NCI-H1930 (cell line): ENCODE measurements around the gene IDUA.
A peak's percentile ranks its signal among the peaks of the same experiment; 100 is the strongest.
"Not testable (repeated sequence)": the region's sequence is repeated elsewhere in the genome, so short reads cannot be mapped to it uniquely, and the experiment has no call there.

ENCODE experiments used
- DNase-seq, 2 experiments: peaks; one replicate each; lab custom pipeline; 2025; lab: John Stamatoyannopoulos, UW

The IDUA gene

GRCh38 chr4:967113-968104 lies 19.4 kb upstream of the IDUA start:
- DNase-seq: no peak

DNA sequence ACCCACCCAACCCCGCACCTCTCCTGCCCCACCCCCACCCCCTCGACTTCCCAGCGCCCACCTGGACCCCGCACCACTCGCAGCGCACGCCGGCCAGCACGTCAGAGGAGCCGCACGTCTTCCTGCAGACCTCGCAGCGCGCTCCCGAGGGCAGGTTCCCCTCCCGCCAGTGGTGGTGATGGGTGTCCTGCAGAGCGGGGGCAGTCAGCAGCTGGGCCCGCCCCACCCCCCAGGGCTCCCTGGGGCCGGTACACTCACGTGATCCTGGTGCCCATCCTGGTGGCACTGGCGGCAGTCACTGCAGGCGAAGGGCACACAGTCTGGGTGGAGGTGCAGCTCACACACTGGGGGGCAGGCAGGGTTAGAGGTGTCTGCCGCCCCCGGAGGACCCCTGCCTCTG lies 18.6 kb upstream of the IDUA start:
- DNase-seq: no peak

GRCh38 chr4:968621-969394 lies 18.0 kb upstream of the IDUA start:
- DNase-seq: no peak

DNA sequence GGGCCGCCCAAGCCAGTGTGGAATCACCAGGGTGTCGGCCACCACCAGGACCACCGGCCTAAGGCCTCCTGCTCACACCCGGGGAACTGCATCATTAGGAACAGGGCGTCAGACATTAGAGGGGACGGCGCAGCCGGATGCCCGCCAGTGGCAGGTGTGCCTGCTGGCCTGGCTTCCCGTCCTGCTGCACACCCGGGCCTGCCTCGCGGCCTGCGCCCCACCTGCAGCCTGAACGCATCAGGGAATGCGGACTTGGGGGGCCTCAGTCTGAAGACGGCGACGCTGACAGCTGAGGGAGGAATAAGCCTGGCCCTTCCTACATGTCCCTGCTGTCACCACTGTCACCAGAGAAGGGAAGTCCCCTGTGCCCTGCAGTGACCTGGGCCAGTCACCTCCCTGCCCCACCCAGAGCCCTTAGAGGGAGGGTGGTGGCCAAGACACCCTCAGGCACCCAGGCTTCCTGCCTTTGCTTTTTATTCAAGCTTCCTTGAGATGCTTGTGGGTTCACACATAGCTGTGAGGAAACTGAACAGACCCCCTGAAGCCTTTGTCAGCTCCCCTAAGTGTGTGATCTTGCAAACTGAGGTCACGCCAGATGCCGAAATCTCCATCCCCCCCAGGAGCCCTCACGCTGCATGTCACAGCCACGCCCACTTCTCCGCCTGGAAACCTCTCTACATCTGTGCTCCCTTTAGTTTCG lies 16.6 kb upstream of the IDUA start:
- no peak for DNase-seq

GRCh38 chr4:970854-971520 lies 15.9 kb upstream of the IDUA start:
- DNase-seq: no peak

DNA sequence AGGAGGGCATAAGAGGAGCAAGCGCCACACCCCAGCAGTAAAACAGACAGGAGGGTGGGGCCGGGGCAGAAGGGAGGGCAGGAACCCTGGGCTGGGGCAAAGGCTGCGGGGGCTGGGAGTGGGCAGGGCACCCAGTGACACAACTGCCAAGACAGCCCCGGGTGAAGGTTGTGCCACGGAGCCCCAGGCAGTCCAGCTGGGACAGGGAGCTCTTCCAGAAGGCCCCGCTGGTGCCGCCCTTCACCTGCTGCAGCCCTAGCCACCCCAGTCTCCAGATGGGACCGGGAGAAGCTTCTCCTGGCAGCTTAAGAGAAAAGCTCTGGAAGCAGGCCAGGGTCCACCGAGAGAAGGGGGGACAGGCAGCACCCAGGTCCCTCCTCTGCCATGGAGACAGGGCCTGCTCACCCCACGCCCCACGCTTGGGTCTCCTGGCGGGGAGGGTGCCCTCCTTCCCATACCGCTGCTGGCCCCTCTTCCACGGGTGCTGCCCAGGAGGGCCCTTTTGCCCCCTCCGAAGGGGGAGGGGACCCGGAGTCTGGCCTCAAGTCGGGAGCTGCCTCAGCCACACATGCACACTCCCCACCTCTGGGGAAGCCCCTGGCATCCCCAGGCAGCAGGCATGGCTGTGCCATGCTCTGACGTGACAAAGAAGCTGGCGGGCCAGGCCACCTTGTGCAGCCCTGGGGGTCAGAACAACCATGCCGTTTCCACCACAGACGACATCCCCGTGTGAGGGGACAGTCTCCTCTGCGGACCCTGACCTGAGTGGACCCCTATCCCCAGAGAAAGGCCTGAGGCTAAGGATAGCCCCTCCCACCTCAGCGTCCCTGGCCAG lies 15.0 kb upstream of the IDUA start:
- DNase-seq: no peak

DNA sequence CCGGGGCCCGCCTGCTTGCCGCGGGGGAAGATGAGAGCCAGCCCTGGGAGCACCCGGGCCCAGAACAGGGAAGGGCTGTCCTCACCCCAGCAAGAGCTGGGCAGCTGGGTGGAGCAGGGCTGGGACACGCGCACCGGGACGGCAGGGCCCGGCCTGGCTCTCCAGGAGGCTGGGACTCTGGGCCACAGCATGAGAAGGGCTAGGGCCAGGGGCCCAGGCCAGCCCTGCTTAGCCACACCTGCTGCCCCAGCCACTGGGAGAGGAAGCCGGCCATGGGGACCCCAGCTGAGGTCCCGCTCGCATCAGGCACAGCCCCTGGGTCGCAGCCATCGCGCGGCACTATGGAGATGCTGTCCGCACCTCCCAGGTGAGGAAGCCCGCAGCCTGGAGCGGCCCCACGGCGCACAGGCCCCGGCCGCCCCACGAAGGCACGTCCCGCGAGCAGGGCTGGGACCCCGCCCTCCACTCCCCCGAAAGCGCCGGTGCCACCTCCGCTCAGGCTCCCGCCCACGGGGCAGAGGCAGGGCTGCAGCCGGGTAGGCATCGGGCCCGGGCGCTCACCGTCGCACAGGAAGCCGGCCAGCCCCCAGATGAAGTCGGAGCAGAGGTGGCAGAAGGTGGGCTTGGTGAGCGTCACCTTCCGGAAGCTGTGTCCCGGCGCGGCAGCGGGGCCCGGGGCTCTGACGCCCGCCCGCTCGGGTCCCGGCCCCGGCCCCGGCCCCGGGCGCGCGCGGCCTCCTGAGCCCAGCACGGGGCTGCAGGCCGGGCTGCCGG lies 14.0 kb upstream of the IDUA start:
- DNase-seq: no peak

- peak; percentile 42 to 75 for DNase-seq
Observed at GRCh38 chr4:973431-974397, 13.1 kb upstream of the IDUA start, which contains the start of gene DGKQ. TSS of gene DGKQ (minus strand) at chr4:973569. CDS start at chr4:973482, 87 bp downstream.

- DNase-seq: no peak
Observed at GRCh38 chr4:974668-975067, 12.2 kb upstream of the IDUA start.

DNA sequence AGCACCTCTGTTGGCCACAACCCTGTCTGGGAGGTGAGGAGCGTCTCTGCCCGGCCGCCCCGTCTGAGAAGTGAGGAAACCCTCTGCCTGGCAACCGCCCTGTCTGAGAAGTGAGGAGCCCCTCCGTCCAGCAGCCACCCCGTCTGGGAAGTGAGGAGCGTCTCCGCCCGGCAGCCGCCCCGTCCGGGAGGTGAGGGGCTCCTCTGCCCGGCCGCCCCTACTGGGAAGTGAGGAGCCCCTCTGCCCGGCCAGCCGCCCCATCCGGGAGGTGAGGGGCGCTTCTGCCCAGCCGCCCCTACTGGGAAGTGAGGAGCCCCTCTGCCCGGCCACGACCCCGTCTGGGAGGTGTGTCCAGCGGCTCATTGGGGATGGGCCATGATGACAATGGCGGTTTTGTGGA lies 10.8 kb upstream of the IDUA start:
- not testable (repeated sequence) for DNase-seq

- DNase-seq: no peak
Observed at GRCh38 chr4:978957-979701, 7.7 kb upstream of the IDUA start.

GRCh38 chr4:982291-982690 lies 4.6 kb upstream of the IDUA start:
- DNase-seq: no peak

DNA sequence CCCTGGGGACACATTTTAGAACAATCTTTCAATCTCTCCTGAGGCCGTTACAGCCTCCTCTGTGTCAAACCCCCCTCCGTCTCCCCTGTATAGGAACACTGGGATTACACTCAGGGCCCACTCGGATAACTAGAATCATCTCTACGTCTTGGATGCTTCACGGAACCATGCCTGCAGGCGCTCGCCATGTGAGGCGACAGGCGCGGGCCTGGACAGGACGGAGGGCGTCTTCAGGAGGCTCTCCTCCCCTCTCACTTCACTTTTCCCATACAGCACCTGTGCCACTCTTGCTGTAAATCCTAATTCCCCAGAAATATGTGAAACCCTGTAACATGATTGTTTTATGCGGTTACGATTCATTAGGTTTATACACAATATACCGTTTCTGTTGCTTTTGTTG lies 4.0 kb upstream of the IDUA start:
- DNase-seq: no peak

DNA sequence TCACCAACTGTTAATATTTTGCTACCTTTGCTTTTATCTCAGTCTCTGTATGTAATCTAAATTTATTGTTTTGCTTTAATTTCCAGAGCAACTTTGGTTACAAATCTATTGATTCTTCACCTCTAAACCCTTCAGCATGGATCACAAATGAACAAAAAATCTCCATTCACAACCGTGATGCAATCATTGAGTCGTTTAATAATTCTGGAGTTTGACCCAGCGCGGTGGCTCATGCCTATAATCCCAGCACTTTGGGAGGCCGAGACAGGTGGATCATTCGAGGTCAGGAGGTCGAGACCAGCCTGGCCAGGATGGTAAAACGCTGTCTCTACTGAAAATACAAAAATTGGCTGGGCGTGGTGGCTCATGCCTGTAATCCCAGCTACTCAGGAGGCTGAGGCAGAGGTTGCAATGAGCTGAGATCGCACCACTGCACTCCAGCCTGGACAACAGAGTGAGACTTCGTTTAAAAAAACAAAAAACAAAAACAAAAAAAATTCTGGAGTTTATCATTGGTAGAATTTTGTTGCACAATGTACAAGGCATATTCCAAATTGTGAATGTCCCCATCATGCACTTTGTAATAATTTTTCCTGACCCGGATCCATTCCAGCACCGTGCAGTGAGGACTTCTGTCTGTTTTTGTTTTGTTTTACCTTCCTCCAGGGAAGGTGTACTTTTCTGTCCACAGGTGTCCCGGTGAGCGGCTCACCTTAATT lies 2.3 kb upstream of the IDUA start:
- no peak for DNase-seq

- no peak for DNase-seq
Observed at GRCh38 chr4:985123-985830, 1.6 kb upstream of the IDUA start.

- DNase-seq: no peak
Observed at GRCh38 chr4:986428-986878, 391 bp upstream of the IDUA start.
